Naive thymus-derived CD8-positive, alpha-beta T cell (primary cell): ENCODE measurements around the gene ATOH7. TPM values are rescaled to one million over a fixed set of nuclear protein-coding genes. Genes with fewer than 3 reads are reported as not detected.
A peak's percentile ranks its signal among the peaks of the same experiment; 100 is the strongest.
"Not testable (repeated sequence)": the region's sequence is repeated elsewhere in the genome, so short reads cannot be mapped to it uniquely, and the experiment has no call there.

Experiments
- ATAC-seq, 2 donors: fragments of 150-1000 bp; cut with Tn5 transposase in 1 of 2; sonication (Bioruptor Pico), chemical (Tn5 transposase) in 1 of 2; 1 replicate in 1 of 2; 2 replicates in 1 of 2; pipeline ENCODE4 v1.10.0; 2021; ENCODE audit warnings: mild to moderate bottlenecking in 2 of 2, moderate library complexity in 2 of 2
- POLR2A ChIA-PET: fragments of 350-600 bp; sonication (Branson Sonifier 250); formaldehyde crosslinking; loops from one replicate; lab custom pipeline; 2021; ENCODE audit warnings: antibody characterized with exemption; lab: Charles Lee
- DNase-seq, 10 donors: peaks; one replicate each; pipeline versions ENCODE4 v3.0.0 to v3.0.0-alpha.2; 2020 to 2022
- H3K27ac Mint-ChIP-seq, 10 donors: one replicate each; pipeline ENCODE4 v1.8.0; 2020 to 2022; ENCODE audit warnings: mild to moderate bottlenecking in 10 of 10, mixed read lengths in 10 of 10, moderate library complexity in 4 of 10, inconsistent platforms in 1 of 10
- H3K27me3 Mint-ChIP-seq, 5 donors: one replicate each; pipeline ENCODE4 v1.8.0; 2021 to 2022; ENCODE audit warnings: mixed read lengths in 5 of 5
- H3K36me3 Mint-ChIP-seq, 3 donors: one replicate each; pipeline ENCODE4 v1.8.0; 2020 to 2022; ENCODE audit warnings: mixed read lengths in 3 of 3, mild to moderate bottlenecking in 2 of 3, inconsistent platforms in 1 of 3
- H3K4me1 Mint-ChIP-seq, 4 donors: one replicate each; pipeline ENCODE4 v1.8.0; 2021 to 2022; ENCODE audit warnings: mixed read lengths in 4 of 4
- H3K4me3 Mint-ChIP-seq, 10 donors: one replicate each; pipeline ENCODE4 v1.8.0; 2020 to 2022; ENCODE audit warnings: mild to moderate bottlenecking in 10 of 10, mixed read lengths in 10 of 10, moderate library complexity in 6 of 10, inconsistent platforms in 1 of 10
- H3K9me3 Mint-ChIP-seq, 9 donors: one replicate each; pipeline ENCODE4 v1.8.0; 2020 to 2022; ENCODE audit warnings: mixed read lengths in 9 of 9, mild to moderate bottlenecking in 3 of 9, inconsistent platforms in 1 of 9, moderate library complexity in 1 of 9
- polyA plus RNA-seq, 3 donors: library from polyadenylated mRNA; unstranded; fragments of 300-500 nt; fragmentation: Illumina TruSeq; gene quantifications; one replicate each; pipeline ENCODE4 v1.2.3, GENCODE V29; 2021
- total RNA-seq, 8 experiments: library from RNA in 2 of 8; stranded (reverse) in 2 of 8; gene quantifications; one replicate each; pipeline ENCODE4 v1.2.3 and lab custom pipeline; 2021 to 2026

The ATOH7 gene
- total and polyA plus RNA-seq, 5 experiments from 2014 or later, result not detected

- POLR2A ChIA-PET, result no interaction called here
- no peak overlapping the region for H3K4me3 Mint-ChIP-seq
- peaks cover 0 to 6% (median 3%) of the 10 kb centered on the region in 5 donors for H3K27me3 Mint-ChIP-seq
- H3K9me3 Mint-ChIP-seq, result no peaks in the 10 kb centered on the region
- H3K4me1 Mint-ChIP-seq, result peaks cover 0 to 3% (median 0%) of the 10 kb centered on the region in 4 donors
- H3K36me3 Mint-ChIP-seq, result no peaks in the 10 kb centered on the region
- no peak overlapping the region for H3K27ac Mint-ChIP-seq
- DNase-seq (no peak), ATAC-seq (no peak)
Measured at GRCh38 chr10:68251625-68252495, 19.9 kb upstream of the ATOH7 start.

GRCh38 chr10:68251151-68251550 lies 19.2 kb upstream of the ATOH7 start:
- no peak for DNase-seq
- Mint-ChIP-seq H3K4me3 (no peak overlapping the region), H3K36me3 (no peaks in the 10 kb centered on the region), H3K27ac (no peak overlapping the region), H3K4me1 (peaks cover 0 to 3% (median 0%) of the 10 kb centered on the region in 4 donors), H3K9me3 (no peaks in the 10 kb centered on the region), H3K27me3 (peaks cover 0 to 4% (median 3%) of the 10 kb centered on the region in 5 donors)
- ATAC-seq, result no peak
- POLR2A ChIA-PET, result no interaction called here

GRCh38 chr10:68249297-68249696 lies 17.4 kb upstream of the ATOH7 start:
- DNase-seq (no peak), ATAC-seq (no peak)
- H3K4me3 Mint-ChIP-seq, result no peak overlapping the region
- H3K36me3 Mint-ChIP-seq, result no peaks in the 10 kb centered on the region
- peak overlapping the region in 1 of 10 donors; percentile 34 for H3K27ac Mint-ChIP-seq
- POLR2A ChIA-PET, result no interaction called here
- peaks cover 0 to 3% (median 0%) of the 10 kb centered on the region in 5 donors for H3K27me3 Mint-ChIP-seq
- peaks cover 0 to 3% (median 0%) of the 10 kb centered on the region in 4 donors for H3K4me1 Mint-ChIP-seq
- H3K9me3 Mint-ChIP-seq, result no peaks in the 10 kb centered on the region

GRCh38 chr10:68247931-68248330 lies 16.0 kb upstream of the ATOH7 start:
- no peak overlapping the region for H3K4me3 Mint-ChIP-seq
- no peak overlapping the region for H3K27ac Mint-ChIP-seq
- no peak for DNase-seq
- POLR2A ChIA-PET, result no interaction called here
- ATAC-seq, result no peak
- peaks cover 0 to 3% (median 0%) of the 10 kb centered on the region in 5 donors for H3K27me3 Mint-ChIP-seq
- no peaks in the 10 kb centered on the region for H3K9me3 Mint-ChIP-seq
- H3K36me3 Mint-ChIP-seq, result no peaks in the 10 kb centered on the region
- peaks cover 0 to 3% (median 0%) of the 10 kb centered on the region in 4 donors for H3K4me1 Mint-ChIP-seq

- ATAC-seq, H3K36me3 Mint-ChIP-seq, H3K27me3 Mint-ChIP-seq, H3K4me1 Mint-ChIP-seq, H3K27ac Mint-ChIP-seq, POLR2A ChIA-PET, DNase-seq, H3K9me3 Mint-ChIP-seq, H3K4me3 Mint-ChIP-seq: not testable (repeated sequence)
Measured at GRCh38 chr10:68246397-68246796, 14.5 kb upstream of the ATOH7 start.

GRCh38 chr10:68242051-68242450 lies 10.1 kb upstream of the ATOH7 start:
- ATAC-seq (no peak), DNase-seq (no peak)
- Mint-ChIP-seq H3K36me3 (no peaks in the 10 kb centered on the region), H3K27ac (no peak overlapping the region), H3K9me3 (no peaks in the 10 kb centered on the region), H3K4me3 (no peak overlapping the region), H3K4me1 (peaks cover 0 to 2% (median 0%) of the 10 kb centered on the region in 4 donors), H3K27me3 (peaks cover 0 to 9% (median 4%) of the 10 kb centered on the region in 5 donors)
- POLR2A ChIA-PET, result no interaction called here

GRCh38 chr10:68239596-68240150 lies 7.8 kb upstream of the ATOH7 start:
- Mint-ChIP-seq H3K27me3 (peaks cover 0 to 9% (median 4%) of the 10 kb centered on the region in 5 donors), H3K9me3 (no peaks in the 10 kb centered on the region), H3K4me3 (no peak overlapping the region), H3K27ac (peak overlapping the region in 1 of 10 donors; percentile 84), H3K36me3 (no peaks in the 10 kb centered on the region), H3K4me1 (peaks cover 0 to 2% (median 0%) of the 10 kb centered on the region in 4 donors)
- no peak for DNase-seq
- POLR2A ChIA-PET, result no interaction called here
- no peak for ATAC-seq

GRCh38 chr10:68239069-68239468 lies 7.2 kb upstream of the ATOH7 start:
- peaks cover 0 to 9% (median 6%) of the 10 kb centered on the region in 5 donors for H3K27me3 Mint-ChIP-seq
- H3K9me3 Mint-ChIP-seq, result no peaks in the 10 kb centered on the region
- POLR2A ChIA-PET, result interaction anchor here (0.7 kb wide), 1 partner anchor 45 kb away, joined by 3 read pairs; no protein-coding TSS in a partner anchor
- no peak overlapping the region for H3K4me3 Mint-ChIP-seq
- peaks cover 0 to 2% (median 0%) of the 10 kb centered on the region in 4 donors for H3K4me1 Mint-ChIP-seq
- DNase-seq (no peak), ATAC-seq (no peak)
- peak overlapping the region in 1 of 10 donors; percentile 43 for H3K27ac Mint-ChIP-seq
- H3K36me3 Mint-ChIP-seq, result no peaks in the 10 kb centered on the region

GRCh38 chr10:68238371-68238770 lies 6.5 kb upstream of the ATOH7 start:
- ATAC-seq (no peak), DNase-seq (no peak)
- POLR2A ChIA-PET, result interaction anchor here (0.7 kb wide), 1 partner anchor 46 kb away, joined by 3 read pairs; no protein-coding TSS in a partner anchor
- Mint-ChIP-seq H3K4me1 (peaks cover 0 to 2% (median 0%) of the 10 kb centered on the region in 4 donors), H3K27me3 (peaks cover 5 to 15% (median 9%) of the 10 kb centered on the region in 5 donors), H3K27ac (no peak overlapping the region), H3K4me3 (no peak overlapping the region), H3K9me3 (no peaks in the 10 kb centered on the region), H3K36me3 (no peaks in the 10 kb centered on the region)

GRCh38 chr10:68237173-68237572 lies 5.3 kb upstream of the ATOH7 start:
- H3K9me3 Mint-ChIP-seq, result no peaks in the 10 kb centered on the region
- H3K4me1 Mint-ChIP-seq, result peaks cover 0 to 2% (median under 1%) of the 10 kb centered on the region in 4 donors
- H3K27me3 Mint-ChIP-seq, result peaks cover 8 to 21% (median 15%) of the 10 kb centered on the region in 5 donors
- POLR2A ChIA-PET, result no interaction called here
- H3K27ac Mint-ChIP-seq, result no peak overlapping the region
- H3K4me3 Mint-ChIP-seq, result no peak overlapping the region
- no peaks in the 10 kb centered on the region for H3K36me3 Mint-ChIP-seq
- no peak for ATAC-seq
- DNase-seq, result no peak

- DNase-seq (no peak), ATAC-seq (no peak)
- H3K36me3 Mint-ChIP-seq, result no peaks in the 10 kb centered on the region
- peaks cover 6 to 9% (median 8%) of the 10 kb centered on the region in 4 donors for H3K4me1 Mint-ChIP-seq
- H3K27me3 Mint-ChIP-seq, result peaks cover 15 to 25% (median 21%) of the 10 kb centered on the region in 5 donors
- H3K4me3 Mint-ChIP-seq, result no peak overlapping the region
- POLR2A ChIA-PET, result no interaction called here
- H3K27ac Mint-ChIP-seq, result no peak overlapping the region
- H3K9me3 Mint-ChIP-seq, result no peaks in the 10 kb centered on the region
Measured at GRCh38 chr10:68235581-68235980, 3.7 kb upstream of the ATOH7 start.

GRCh38 chr10:68235111-68235510 lies 3.2 kb upstream of the ATOH7 start:
- H3K9me3 Mint-ChIP-seq, result no peaks in the 10 kb centered on the region
- H3K4me1 Mint-ChIP-seq, result peaks cover 6 to 9% (median 9%) of the 10 kb centered on the region in 4 donors
- H3K27me3 Mint-ChIP-seq, result peaks cover 17 to 27% (median 21%) of the 10 kb centered on the region in 5 donors
- H3K36me3 Mint-ChIP-seq, result no peaks in the 10 kb centered on the region
- POLR2A ChIA-PET, result no interaction called here
- no peak for DNase-seq
- H3K27ac Mint-ChIP-seq, result no peak overlapping the region
- H3K4me3 Mint-ChIP-seq, result no peak overlapping the region
- no peak for ATAC-seq

GRCh38 chr10:68233046-68233445 lies 1.1 kb upstream of the ATOH7 start:
- Mint-ChIP-seq H3K27me3 (peaks cover 24 to 41% (median 29%) of the 10 kb centered on the region in 5 donors), H3K36me3 (no peaks in the 10 kb centered on the region), H3K4me3 (peak overlapping the region in 2 of 10 donors; percentile 6 to 53), H3K27ac (no peak overlapping the region), H3K9me3 (no peaks in the 10 kb centered on the region), H3K4me1 (peaks cover 6 to 9% (median 8%) of the 10 kb centered on the region in 4 donors)
- no peak for ATAC-seq
- POLR2A ChIA-PET, result no interaction called here
- no peak for DNase-seq
